Tibial nerve (tissue), 4 donors: Measurements from ENCODE around the gene NEK2. TPM values are rescaled to one million over a fixed set of nuclear protein-coding genes. Genes with fewer than 3 reads are reported as not detected.

Experiments used
- DNase-seq, 2 donors: peaks; one replicate each; pipeline ENCODE4 v3.0.0-alpha.2; 2019; ENCODE audit warnings: low spot score in 2 of 2
- H3K27ac ChIP-seq, 4 donors: fragments of 200-600 bp; sonication (generic) in 3 of 4; one replicate each; pipeline ENCODE4 v1.5.1; 2017 to 2019; ENCODE audit warnings: mild to moderate bottlenecking in 1 of 4
- H3K27me3 ChIP-seq, 2 donors: fragments of 200-600 bp; sonication (generic) in 1 of 2; one replicate each; pipeline versions ENCODE4 v1.5.1 to v1.6.0; 2017 to 2019
- H3K36me3 ChIP-seq, 3 donors: fragments of 200-600 bp; sonication (generic); one replicate each; pipeline ENCODE4 v1.5.1; 2018 to 2019
- H3K4me1 ChIP-seq, 4 donors: fragments of 200-600 bp; sonication (generic) in 3 of 4; one replicate each; pipeline ENCODE4 v1.5.1; 2017 to 2019
- H3K4me3 ChIP-seq, 4 donors: fragments of 200-600 bp; sonication (generic) in 3 of 4; one replicate each; pipeline ENCODE4 v1.5.1; 2017 to 2019; ENCODE audit warnings: mild to moderate bottlenecking in 1 of 4, moderate library complexity in 1 of 4
- H3K9me3 ChIP-seq, 4 donors: fragments of 200-600 bp; sonication (generic) in 3 of 4; one replicate each; pipeline ENCODE4 v1.5.1; 2017 to 2019
- EP300 ChIP-seq, 2 donors: sonication (generic); formaldehyde crosslinking; IDR thresholded peaks; one replicate each; pipeline ENCODE4 v1.6.1; 2017; ENCODE audit warnings: antibody characterized with exemption in 2 of 2, mild to moderate bottlenecking in 1 of 2
- POLR2A ChIP-seq, 2 donors: fragments of 450-650 bp; IDR thresholded peaks; one replicate each; pipeline ENCODE4 v1.6.1; 2017; ENCODE audit warnings: antibody characterized with exemption in 2 of 2, mild to moderate bottlenecking in 2 of 2, moderate library complexity in 2 of 2
- WGBS, 2 donors: methylation state at CpG; one replicate each; pipeline ENCODE4 v1.1.5; 2018; 5-methylcytosine and 5-hydroxymethylcytosine counted together
- total RNA-seq, 4 donors: library from RNA; depleted of rRNA; stranded (reverse); fragments of >200 nt; gene quantifications; one replicate each; pipeline ENCODE4 v1.1.0, GENCODE V29; 2016
- TF ChIP-seq, protein P1 (sequence below), 5 experiments: fragments of 200-600 bp in 3 of 5; fragments of 450-650 bp in 2 of 5; sonication (generic) in 3 of 5; IDR thresholded peaks; one replicate each; pipeline ENCODE4 v1.5.1; 2016 to 2019; ENCODE audit warnings: antibody characterized with exemption in 5 of 5, mild to moderate bottlenecking in 3 of 5, moderate library complexity in 2 of 5

NEK2 gene
- total RNA-seq, 4 donors from 2014 or later: 1.8 to 2.0 TPM; not detected in 2

DNA sequence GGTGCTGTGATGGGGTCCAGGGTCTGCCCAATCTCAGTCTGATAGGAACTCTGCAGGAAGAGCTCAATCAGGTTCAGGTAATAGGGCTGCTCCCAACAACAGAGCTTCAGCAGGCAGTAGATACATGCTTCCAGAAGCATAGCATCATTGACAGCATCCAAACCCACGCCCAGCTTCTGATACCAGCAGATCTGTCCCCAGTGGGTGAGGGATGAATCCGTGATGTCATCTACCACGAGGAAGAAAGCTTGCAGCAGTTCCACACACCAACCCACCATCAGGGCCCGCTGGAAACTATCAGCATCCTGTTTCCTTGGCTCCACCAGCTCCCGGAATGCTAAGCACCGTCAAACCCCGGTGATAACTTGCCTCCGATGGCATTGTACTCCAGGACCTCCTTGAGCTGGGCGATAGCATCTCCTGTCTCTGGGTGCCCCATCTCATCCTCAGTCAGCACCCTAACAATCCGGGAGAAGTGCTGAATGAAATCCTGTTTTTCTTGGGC is 14.7 kb downstream of the NEK2 start:
- no peak overlapping the region for H3K4me3 ChIP-seq
- H3K27me3 ChIP-seq: no peaks in the 10 kb centered on the region
- DNase-seq: no peak
- no peak overlapping the region for H3K27ac ChIP-seq
- no peaks in the 10 kb centered on the region for H3K4me1 ChIP-seq
- no peaks in the 10 kb centered on the region for H3K9me3 ChIP-seq
- H3K36me3 ChIP-seq: no peaks in the 10 kb centered on the region
- TF ChIP-seq, protein P1, sequence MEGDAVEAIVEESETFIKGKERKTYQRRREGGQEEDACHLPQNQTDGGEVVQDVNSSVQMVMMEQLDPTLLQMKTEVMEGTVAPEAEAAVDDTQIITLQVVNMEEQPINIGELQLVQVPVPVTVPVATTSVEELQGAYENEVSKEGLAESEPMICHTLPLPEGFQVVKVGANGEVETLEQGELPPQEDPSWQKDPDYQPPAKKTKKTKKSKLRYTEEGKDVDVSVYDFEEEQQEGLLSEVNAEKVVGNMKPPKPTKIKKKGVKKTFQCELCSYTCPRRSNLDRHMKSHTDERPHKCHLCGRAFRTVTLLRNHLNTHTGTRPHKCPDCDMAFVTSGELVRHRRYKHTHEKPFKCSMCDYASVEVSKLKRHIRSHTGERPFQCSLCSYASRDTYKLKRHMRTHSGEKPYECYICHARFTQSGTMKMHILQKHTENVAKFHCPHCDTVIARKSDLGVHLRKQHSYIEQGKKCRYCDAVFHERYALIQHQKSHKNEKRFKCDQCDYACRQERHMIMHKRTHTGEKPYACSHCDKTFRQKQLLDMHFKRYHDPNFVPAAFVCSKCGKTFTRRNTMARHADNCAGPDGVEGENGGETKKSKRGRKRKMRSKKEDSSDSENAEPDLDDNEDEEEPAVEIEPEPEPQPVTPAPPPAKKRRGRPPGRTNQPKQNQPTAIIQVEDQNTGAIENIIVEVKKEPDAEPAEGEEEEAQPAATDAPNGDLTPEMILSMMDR (IDR thresholded peaks at IDR 0.05): no peak
- TF ChIP-seq EP300 (IDR thresholded peaks at IDR 0.05): no peak
- no peak for TF ChIP-seq POLR2A (IDR thresholded peaks at IDR 0.05)
- WGBS, 2 donors: 92% methylated on average over 10 of the region's 10 CpGs

DNA sequence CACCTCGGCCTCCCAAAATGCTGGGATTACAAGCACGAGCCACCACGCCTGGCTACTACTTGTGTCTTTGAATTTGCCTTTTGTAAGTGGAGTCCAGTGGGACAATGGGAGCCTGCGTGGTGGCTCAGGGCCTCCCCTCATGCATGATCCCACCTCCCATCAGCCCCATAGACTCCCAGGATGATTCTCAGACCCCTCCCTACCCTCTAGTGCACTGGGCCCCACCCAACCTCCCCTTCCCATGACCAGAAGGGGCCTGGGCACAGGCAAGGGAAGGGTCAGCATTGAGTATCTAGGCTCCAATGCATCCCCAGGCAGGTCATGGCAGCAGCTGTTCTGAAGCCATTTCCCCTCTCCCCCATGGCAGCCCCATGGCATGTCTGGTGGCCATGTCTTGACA is 18.7 kb downstream of the NEK2 start:
- H3K36me3 ChIP-seq: no peaks in the 10 kb centered on the region
- H3K27ac ChIP-seq: no peak overlapping the region
- no peaks in the 10 kb centered on the region for H3K27me3 ChIP-seq
- DNase-seq: no peak
- TF ChIP-seq, protein P1 (IDR thresholded peaks at IDR 0.05): no peak
- TF ChIP-seq POLR2A (IDR thresholded peaks at IDR 0.05) (no peak), EP300 (IDR thresholded peaks at IDR 0.05) (no peak)
- 95% methylated on average over 4 of the region's 4 CpGs for WGBS, 2 donors
- no peaks in the 10 kb centered on the region for H3K9me3 ChIP-seq
- no peak overlapping the region for H3K4me3 ChIP-seq
- H3K4me1 ChIP-seq: peaks cover 0 to 8% (median 0%) of the 10 kb centered on the region in 4 donors

DNA sequence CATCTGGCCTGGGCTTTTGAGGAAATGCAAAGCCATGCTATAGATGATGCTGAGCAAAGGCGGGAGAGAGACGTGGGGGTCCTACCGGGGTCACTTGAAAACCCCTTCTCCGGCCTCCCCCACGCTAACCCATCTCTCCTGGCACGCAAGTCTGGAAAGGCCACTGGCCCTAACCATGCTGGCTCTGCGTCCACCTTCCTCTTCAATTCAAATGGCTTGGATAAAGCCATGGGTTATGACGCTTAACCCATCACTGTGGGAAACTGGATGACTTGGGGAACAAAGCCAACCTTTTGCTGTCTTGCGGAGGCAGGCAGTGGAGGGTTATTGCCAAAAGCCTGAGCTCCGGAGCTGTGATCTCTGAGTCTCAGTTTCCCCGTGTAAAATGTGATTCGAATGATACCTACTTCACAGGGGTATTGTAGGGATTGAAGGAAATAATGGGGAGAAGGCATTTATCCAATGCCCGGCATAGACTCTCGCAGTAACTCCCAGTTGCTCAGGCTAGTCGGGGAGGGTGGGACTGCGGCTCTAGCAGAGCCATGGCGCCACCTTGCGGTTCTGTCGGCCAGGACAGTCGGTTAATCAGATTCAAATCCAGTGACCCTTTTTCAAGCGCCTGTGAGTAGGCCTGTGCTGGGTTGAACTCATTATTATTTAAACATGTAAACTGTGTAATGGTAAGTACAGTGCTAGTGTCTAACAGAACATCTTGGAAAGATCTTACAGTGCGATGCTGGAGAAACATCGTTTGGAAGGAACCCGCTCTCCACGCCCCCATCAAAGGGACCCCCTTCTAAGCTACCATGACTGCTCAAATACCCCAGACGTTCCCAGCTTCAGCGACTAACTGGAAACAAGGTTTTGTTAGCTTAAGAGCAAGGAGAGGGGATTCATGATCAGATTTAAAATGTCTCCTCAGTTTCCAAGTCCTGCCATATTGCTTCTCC is 20.3 kb downstream of the NEK2 start:
- peaks cover 0 to 8% (median 0%) of the 10 kb centered on the region in 4 donors for H3K4me1 ChIP-seq
- H3K9me3 ChIP-seq: no peaks in the 10 kb centered on the region
- DNase-seq: peak; percentile 78 to 93
- no peak overlapping the region for H3K27ac ChIP-seq
- no peak for TF ChIP-seq EP300 (IDR thresholded peaks at IDR 0.05)
- no peak for TF ChIP-seq POLR2A (IDR thresholded peaks at IDR 0.05)
- TF ChIP-seq, protein P1 (IDR thresholded peaks at IDR 0.05): peak; percentile 85 to 91 (median 86)
- H3K4me3 ChIP-seq: no peak overlapping the region
- H3K36me3 ChIP-seq: no peaks in the 10 kb centered on the region
- WGBS, 2 donors: 40 to 42% methylated on average over 27 of the region's 27 CpGs
- H3K27me3 ChIP-seq: no peaks in the 10 kb centered on the region

GRCh38 chr1:211653959-211654496 is 21.4 kb downstream of the NEK2 start:
- 57 to 61% methylated on average over 9 of the region's 9 CpGs for WGBS, 2 donors
- no peak for DNase-seq
- Histone ChIP-seq H3K27me3 (no peaks in the 10 kb centered on the region), H3K4me3 (no peak overlapping the region), H3K36me3 (no peaks in the 10 kb centered on the region), H3K9me3 (no peaks in the 10 kb centered on the region), H3K4me1 (peaks cover 0 to 8% (median 0%) of the 10 kb centered on the region in 4 donors), H3K27ac (no peak overlapping the region)
- TF ChIP-seq, protein P1 (IDR thresholded peaks at IDR 0.05): no peak
- no peak for TF ChIP-seq EP300 (IDR thresholded peaks at IDR 0.05)
- no peak for TF ChIP-seq POLR2A (IDR thresholded peaks at IDR 0.05)

GRCh38 chr1:211653293-211653692 is 22.1 kb downstream of the NEK2 start:
- Histone ChIP-seq H3K4me1 (peaks cover 0 to 8% (median 0%) of the 10 kb centered on the region in 4 donors), H3K27ac (no peak overlapping the region), H3K4me3 (no peak overlapping the region), H3K9me3 (no peaks in the 10 kb centered on the region), H3K27me3 (no peaks in the 10 kb centered on the region), H3K36me3 (no peaks in the 10 kb centered on the region)
- TF ChIP-seq EP300 (IDR thresholded peaks at IDR 0.05): no peak
- no peak for DNase-seq
- WGBS, 2 donors: 86 to 87% methylated on average over 4 of the region's 4 CpGs
